Measurements from ENCODE around the gene ASCL4.

DNA sequence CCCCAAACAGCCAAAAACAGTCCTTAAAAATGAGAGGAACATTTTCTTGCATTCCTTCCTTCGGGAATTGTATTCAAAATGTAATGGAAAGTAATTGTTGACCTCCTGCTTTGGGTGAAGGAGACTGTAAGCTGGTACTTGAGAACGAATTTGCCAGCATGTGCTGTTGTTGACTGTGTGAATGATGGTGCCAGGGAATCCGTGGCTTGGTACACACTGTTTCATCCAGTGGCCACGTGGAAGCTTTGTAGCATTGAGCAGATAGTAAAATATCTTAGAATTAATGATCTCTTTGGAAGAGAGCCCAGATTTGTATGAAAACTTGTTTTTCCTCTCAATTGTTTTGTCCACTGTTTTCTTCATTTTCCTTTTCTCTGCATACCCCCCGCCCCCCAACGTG lies 1.7 kb downstream of the ASCL4 start:
- no peak for TF ChIP-seq EZH2 (IDR thresholded peaks at IDR 0.05; ENCODE audit: borderline replicate concordance, low read length)
- TF ChIP-seq, protein P1, sequence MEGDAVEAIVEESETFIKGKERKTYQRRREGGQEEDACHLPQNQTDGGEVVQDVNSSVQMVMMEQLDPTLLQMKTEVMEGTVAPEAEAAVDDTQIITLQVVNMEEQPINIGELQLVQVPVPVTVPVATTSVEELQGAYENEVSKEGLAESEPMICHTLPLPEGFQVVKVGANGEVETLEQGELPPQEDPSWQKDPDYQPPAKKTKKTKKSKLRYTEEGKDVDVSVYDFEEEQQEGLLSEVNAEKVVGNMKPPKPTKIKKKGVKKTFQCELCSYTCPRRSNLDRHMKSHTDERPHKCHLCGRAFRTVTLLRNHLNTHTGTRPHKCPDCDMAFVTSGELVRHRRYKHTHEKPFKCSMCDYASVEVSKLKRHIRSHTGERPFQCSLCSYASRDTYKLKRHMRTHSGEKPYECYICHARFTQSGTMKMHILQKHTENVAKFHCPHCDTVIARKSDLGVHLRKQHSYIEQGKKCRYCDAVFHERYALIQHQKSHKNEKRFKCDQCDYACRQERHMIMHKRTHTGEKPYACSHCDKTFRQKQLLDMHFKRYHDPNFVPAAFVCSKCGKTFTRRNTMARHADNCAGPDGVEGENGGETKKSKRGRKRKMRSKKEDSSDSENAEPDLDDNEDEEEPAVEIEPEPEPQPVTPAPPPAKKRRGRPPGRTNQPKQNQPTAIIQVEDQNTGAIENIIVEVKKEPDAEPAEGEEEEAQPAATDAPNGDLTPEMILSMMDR (IDR thresholded peaks at IDR 0.05; ENCODE audit: low read length): no peak
